Measurements from ENCODE around the gene CDH24. TPM values are rescaled to one million over a fixed set of nuclear protein-coding genes. Genes with fewer than 3 reads are reported as not detected.
A peak's percentile ranks its signal among the peaks of the same experiment; 100 is the strongest.

The CDH24 gene
- total and polyA plus RNA-seq, 2 of the 4 experiments (the other 2 are of a cell fraction) = 3.9 to 24.4 TPM

DNA sequence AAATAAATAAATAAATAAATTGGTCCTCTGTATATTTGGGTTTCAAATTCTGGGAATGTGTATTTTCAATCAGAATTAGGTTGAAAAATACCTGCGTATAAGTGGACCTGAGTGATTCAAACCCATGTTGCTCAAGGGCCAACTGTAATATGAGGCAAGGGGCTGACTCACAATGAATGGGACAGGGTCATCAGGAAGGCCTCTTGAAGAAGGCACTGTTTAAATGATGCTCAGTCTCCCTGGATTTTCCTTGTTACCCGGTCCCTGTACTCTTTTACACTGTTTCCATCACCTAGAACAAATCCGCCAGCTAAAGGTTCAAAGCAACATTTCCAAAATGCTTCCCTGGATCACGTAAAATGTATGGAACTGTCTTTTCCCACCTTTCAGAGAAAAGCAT, 26.4 kb downstream of the CDH24 start:
- in situ Hi-C loops (cut with MboI; ENCODE audit: low sequenced_read_pairs) = no loop called here
- CTCF ChIA-PET = no interaction called here

More for the DNA sequence above, 26.4 kb downstream of the CDH24 start:
- Histone ChIP-seq H3K4ac (ENCODE audit: low read depth, low read length) (no peak overlapping the region), H3K79me1 (ENCODE audit: low read depth in 1 of 2, low read length in 2 of 2) (peaks cover 29 to 45% of the 10 kb centered on the region in 2 experiments), H3K56ac (ENCODE audit: extremely low read depth, insufficient read depth, low read length) (no peak overlapping the region), H4K5ac (ENCODE audit: low read depth, low read length) (no peak overlapping the region), H3K9me1 (ENCODE audit: insufficient read depth, low read length) (peaks cover 6% of the 10 kb centered on the region; the same call in 1 of the 2 replicates), H3K4me2 (ENCODE audit: low read depth, low read length) (no peak overlapping the region), H2AK5ac (ENCODE audit: low read depth, low read length) (no peak overlapping the region), H3K36me3 (ENCODE audit: control insufficient read depth, insufficient read depth, low read length) (peaks cover 18% of the 10 kb centered on the region), H2BK20ac (ENCODE audit: low read depth, low read length) (no peak overlapping the region), H4K91ac (ENCODE audit: insufficient read depth, low read depth, low read length) (no peak overlapping the region), H4K8ac (ENCODE audit: low read depth in 2 of 2, low read length in 2 of 2) (no peak overlapping the region), H2AK9ac (replicated peaks; ENCODE audit: low read depth, low read length, poor library complexity) (no peak overlapping the region), H3K4me1 (ENCODE audit: control insufficient read depth, insufficient read depth, low read length) (peaks cover 8% of the 10 kb centered on the region), H3K18ac (ENCODE audit: low read depth, low read length) (no peak overlapping the region), H2AFZ (replicated peaks; ENCODE audit: low read length, poor library complexity) (no peak overlapping the region), H3K23ac (ENCODE audit: low read depth, low read length) (no peak overlapping the region), H2BK15ac (ENCODE audit: low read depth, low read length) (no peak overlapping the region), H3K9ac (ENCODE audit: low read depth, low read length) (no peak overlapping the region), H4K20me1 (ENCODE audit: insufficient read depth, low read length) (peaks cover 8% of the 10 kb centered on the region), H2BK5ac (ENCODE audit: low read depth, low read length, poor library complexity, severe bottlenecking) (no peak overlapping the region), H3K9me3 (ENCODE audit: control insufficient read depth, insufficient read depth, low read length) (no peaks in the 10 kb centered on the region), H2BK120ac (ENCODE audit: low read depth, low read length) (no peak overlapping the region), H3K27me3 (ENCODE audit: control insufficient read depth, insufficient read depth, low read length) (no peaks in the 10 kb centered on the region), H3K27ac (ENCODE audit: insufficient read depth, low read length) (no peak overlapping the region), H3K14ac (replicated peaks; ENCODE audit: low read depth, low read length) (no peak overlapping the region), H3K4me3 (ENCODE audit: insufficient read depth, low read depth, low read length) (no peak overlapping the region)
- intact Hi-C loops (cut with micrococcal nuclease) = no loop called here
- no peak for ATAC-seq (ENCODE audit: low read depth)
- DNase-seq = peak; percentile 40
- BruUV-seq (replicated peaks) = no TSS peak
- dilution Hi-C loops (cut with HindIII; ENCODE audit: low sequenced_read_pairs, unreplicated experiment) = no loop called here
- TF ChIP-seq MAZ (IDR thresholded peaks at IDR 0.05; ENCODE audit: borderline replicate concordance, low read depth, low read length) = no peak
- peak; percentile 66 for TF ChIP-seq CEBPB (IDR thresholded peaks at IDR 0.05; ENCODE audit: low read depth, low read length)
- TF ChIP-seq FOS (IDR thresholded peaks at IDR 0.05; ENCODE audit: low read depth, low read length) = no peak
- TF ChIP-seq POLR2A (IDR thresholded peaks at IDR 0.05; ENCODE audit: low read depth, low read length) = no peak
- no peak for TF ChIP-seq CTCF (conservative IDR thresholded peaks at IDR 0.05; ENCODE audit: low read depth, low read length)
- no peak for TF ChIP-seq NFE2L2 (IDR thresholded peaks at IDR 0.05; ENCODE audit: low read depth, low read length)
- TF ChIP-seq RFX5 (IDR thresholded peaks at IDR 0.05; ENCODE audit: low read depth, low read length) = no peak
- TF ChIP-seq MAFK (IDR thresholded peaks at IDR 0.05; ENCODE audit: low read depth, low read length) = no peak
- no peak for TF ChIP-seq SMC3 (IDR thresholded peaks at IDR 0.05; ENCODE audit: low read depth, low read length)
- WGBS, 2 experiments (ENCODE audit: extremely low coverage in 2 of 2, insufficient read length in 1 of 2) = 100% methylated on average over 3 of the region's 4 CpGs; no CpG with 5 or more reads in 1 of the 2 experiments
- POLR2A ChIA-PET (ENCODE audit: unreplicated experiment) = no interaction called here

Data from IMR-90 (cell line).